Neural progenitor cell (in vitro differentiated cells): ENCODE measurements around the gene LEFTY1.

Experiments used
- EZH2 ChIP-seq: fragments of 200-600 bp; sonication (generic); IDR thresholded peaks from 2 replicates; pipeline ENCODE4 v1.6.1; 2017; ENCODE audit warnings: antibody characterized with exemption, mild to moderate bottlenecking, moderate library complexity
- TF ChIP-seq, protein P1 (sequence below): fragments of 200-600 bp; sonication (generic); IDR thresholded peaks from 2 replicates; pipeline ENCODE4 v1.5.1; 2017; ENCODE audit warnings: antibody characterized with exemption, mild to moderate bottlenecking

- TF ChIP-seq, protein P1, sequence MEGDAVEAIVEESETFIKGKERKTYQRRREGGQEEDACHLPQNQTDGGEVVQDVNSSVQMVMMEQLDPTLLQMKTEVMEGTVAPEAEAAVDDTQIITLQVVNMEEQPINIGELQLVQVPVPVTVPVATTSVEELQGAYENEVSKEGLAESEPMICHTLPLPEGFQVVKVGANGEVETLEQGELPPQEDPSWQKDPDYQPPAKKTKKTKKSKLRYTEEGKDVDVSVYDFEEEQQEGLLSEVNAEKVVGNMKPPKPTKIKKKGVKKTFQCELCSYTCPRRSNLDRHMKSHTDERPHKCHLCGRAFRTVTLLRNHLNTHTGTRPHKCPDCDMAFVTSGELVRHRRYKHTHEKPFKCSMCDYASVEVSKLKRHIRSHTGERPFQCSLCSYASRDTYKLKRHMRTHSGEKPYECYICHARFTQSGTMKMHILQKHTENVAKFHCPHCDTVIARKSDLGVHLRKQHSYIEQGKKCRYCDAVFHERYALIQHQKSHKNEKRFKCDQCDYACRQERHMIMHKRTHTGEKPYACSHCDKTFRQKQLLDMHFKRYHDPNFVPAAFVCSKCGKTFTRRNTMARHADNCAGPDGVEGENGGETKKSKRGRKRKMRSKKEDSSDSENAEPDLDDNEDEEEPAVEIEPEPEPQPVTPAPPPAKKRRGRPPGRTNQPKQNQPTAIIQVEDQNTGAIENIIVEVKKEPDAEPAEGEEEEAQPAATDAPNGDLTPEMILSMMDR = no peak
- no peak for TF ChIP-seq EZH2
Observed at GRCh38 chr1:225857256-225857655, 31.7 kb downstream of the LEFTY1 start.
